Kidney (tissue), 14 donors: ENCODE results near the gene TRERF1. TPM values are rescaled to one million over a fixed set of nuclear protein-coding genes. Genes with fewer than 3 reads are reported as not detected.

Source experiments
- DNase-seq, 5 donors: peaks; one replicate each; pipeline ENCODE4 v3.0.0-alpha.2; 2013 to 2020
- FAIRE-seq: peaks from 2 replicates; lab custom pipeline; 2012; peaks lifted over from hg19 to GRCh38; lab: Jason Lieb, UNC
- H3K27ac ChIP-seq, 2 donors: one replicate each; pipeline ENCODE4 v1.7.0; 2013; ENCODE audit warnings: low read depth in 2 of 2, low read length in 2 of 2, inconsistent platforms in 1 of 2
- H3K27me3 ChIP-seq: one replicate; pipeline ENCODE4 v1.7.1; 2013; ENCODE audit warnings: low read length, inconsistent platforms; ENCODE audit not compliant: control insufficient read depth, insufficient read depth
- H3K36me3 ChIP-seq, 3 donors: one replicate each; pipeline versions ENCODE4 v1.7.0 to v1.7.1; 2013; ENCODE audit warnings: low read length in 3 of 3, control low read depth in 1 of 3, inconsistent platforms in 1 of 3; ENCODE audit not compliant: insufficient read depth in 3 of 3, control insufficient read depth in 2 of 3
- H3K4me1 ChIP-seq, 3 donors: one replicate each; pipeline versions ENCODE4 v1.7.0 to v1.7.1; 2013; ENCODE audit warnings: low read length in 3 of 3, inconsistent platforms in 1 of 3, low read depth in 1 of 3; ENCODE audit not compliant: control insufficient read depth in 2 of 3, insufficient read depth in 2 of 3
- H3K4me3 ChIP-seq, 3 donors: one replicate each; pipeline versions ENCODE4 v1.7.0 to v1.8.1; 2013; ENCODE audit warnings: low read length in 3 of 3, control low read depth in 1 of 3, inconsistent platforms in 1 of 3
- H3K9ac ChIP-seq, 3 donors: one replicate each; pipeline versions ENCODE4 v1.7.0 to v1.7.1; 2013; ENCODE audit warnings: low read length in 3 of 3, control low read depth in 1 of 3, inconsistent platforms in 1 of 3
- H3K9me3 ChIP-seq, 3 donors: one replicate each; pipeline versions ENCODE4 v1.7.0 to v1.7.1; 2013; ENCODE audit warnings: low read length in 3 of 3, control low read depth in 1 of 3, inconsistent platforms in 1 of 3; ENCODE audit not compliant: control insufficient read depth in 2 of 3, insufficient read depth in 1 of 3
- CTCF ChIP-seq: IDR thresholded peaks from 3 replicates; pipeline ENCODE4 v1.5.1; 2012; ENCODE audit warnings: mild to moderate bottlenecking, moderate library complexity, borderline replicate concordance; ENCODE audit not compliant: insufficient read depth; ENCODE audit errors: extremely low read depth
- intact Hi-C: fragments of 100-400 bp; cut with DNase I; formaldehyde crosslinking; loops from one replicate; pipeline ENCODE4 v1.11.1; 2022
- polyA plus RNA-seq: library from polyadenylated mRNA; stranded (reverse); fragments of 350-450 nt; fragmentation: Illumina TruSeq; extraction: RNeasy Lipid Tissue Mini Kit (QIAGEN cat#74804); gene quantifications from one replicate; pipeline ENCODE4 v1.2.3, GENCODE V29; 2014; ENCODE audit warnings: low read depth, low replicate concordance; ENCODE audit not compliant: insufficient read depth
- total RNA-seq: library from RNA; stranded (reverse); fragmentation: NEBNext Ultra II Directional; extraction: Animal tissue kit (Norgen Biotek cat#: 25700); gene quantifications from one replicate; pipeline ENCODE4 v1.2.1, GENCODE V29; 2021
- donor health status: control.
- donor health status: control.
- donor health status: control.
- donor health status: control.
- donor health status: control.
- donor health status: DM: yes; HTN: yes; CAD: no.
- donor health status: Normal renal cell carcinoma (clear cell type).

Gene TRERF1
- total and polyA plus RNA-seq, 2 donors from 2014 or later: 1.5 to 8.4 TPM

- TF ChIP-seq CTCF: no peak
- Histone ChIP-seq H3K4me3 (peak overlapping the region; percentile 62 to 83 (median 64)), H3K9me3 (no peaks in the 10 kb centered on the region), H3K9ac (peak overlapping the region in 2 of 3 donors; percentile 39 to 40), H3K27ac (peak overlapping the region in 1 of 2 donors; percentile 43), H3K27me3 (no peaks in the 10 kb centered on the region), H3K36me3 (no peaks in the 10 kb centered on the region), H3K4me1 (peaks cover 0 to 6% (median 3%) of the 10 kb centered on the region in 3 donors)
- DNase-seq (peak; percentile 63 to 91 (median 84)), FAIRE-seq (no peak)
- intact Hi-C loops: no loop called here
Measured at GRCh38 chr6:42453654-42454427, 2.1 kb upstream of the TRERF1 start.

GRCh38 chr6:42453031-42453653, 1.4 kb upstream of the TRERF1 start:
- no peak for FAIRE-seq
- Histone ChIP-seq H3K36me3 (no peaks in the 10 kb centered on the region), H3K9me3 (no peaks in the 10 kb centered on the region), H3K4me1 (peaks cover 0 to 6% (median 3%) of the 10 kb centered on the region in 3 donors), H3K27ac (peak overlapping the region; percentile 43 to 92), H3K27me3 (no peaks in the 10 kb centered on the region), H3K4me3 (peak overlapping the region; percentile 69 to 83 (median 75)), H3K9ac (peak overlapping the region in 2 of 3 donors; percentile 39 to 61)
- intact Hi-C loops: no loop called here
- TF ChIP-seq CTCF: no peak
- DNase-seq: peak in 4 of 5 donors; percentile 96 to 98 (median 98)

GRCh38 chr6:42452171-42453030, 675 bp upstream of the TRERF1 start:
- Histone ChIP-seq H3K27me3 (no peaks in the 10 kb centered on the region), H3K27ac (peak overlapping the region; percentile 87 to 92), H3K9me3 (no peaks in the 10 kb centered on the region), H3K4me1 (peaks cover 0 to 6% (median 3%) of the 10 kb centered on the region in 3 donors), H3K36me3 (no peaks in the 10 kb centered on the region), H3K4me3 (peak overlapping the region; percentile 79 to 85 (median 84)), H3K9ac (peak overlapping the region; percentile 41 to 61 (median 53))
- no peak for TF ChIP-seq CTCF
- peak in 4 of 5 donors; percentile 91 to 96 (median 93) for DNase-seq
- intact Hi-C loops: no loop called here
- no peak for FAIRE-seq
